SIG-M5 treated with dmso at 0.1 percent for 504 hours (cell line): ENCODE results near the gene LY9.

Experiments
- DNase-seq: peaks from one replicate; lab custom pipeline; 2025; ENCODE audit not compliant: unreplicated experiment; lab: John Stamatoyannopoulos, UW

The LY9 gene

GRCh38 chr1:160795951-160796383 lies at the start of gene LY9:
LY9 (plus strand) TSS chr1:160796174; CDS start chr1:160796188, 14 bp downstream.
- DNase-seq: peak; percentile 88

GRCh38 chr1:160746836-160747500 lies 49.0 kb upstream of the LY9 start:
- no peak for DNase-seq

- DNase-seq: no peak
Measured at GRCh38 chr1:160747717-160748116, 48.3 kb upstream of the LY9 start.

- no peak for DNase-seq
Measured at GRCh38 chr1:160748181-160748877, 47.6 kb upstream of the LY9 start.

- peak; percentile 37 for DNase-seq
Measured at GRCh38 chr1:160748878-160749269, 47.1 kb upstream of the LY9 start.

- DNase-seq: no peak
Measured at GRCh38 chr1:160750608-160751007, 45.4 kb upstream of the LY9 start.

GRCh38 chr1:160752406-160752805 lies 43.6 kb upstream of the LY9 start:
- no peak for DNase-seq

GRCh38 chr1:160752924-160753323 lies 43.0 kb upstream of the LY9 start:
- DNase-seq: no peak

- no peak for DNase-seq
Measured at GRCh38 chr1:160753594-160753993, 42.4 kb upstream of the LY9 start.

GRCh38 chr1:160755461-160755860 lies 40.5 kb upstream of the LY9 start:
- no peak for DNase-seq

GRCh38 chr1:160755911-160756848 lies 39.8 kb upstream of the LY9 start:
- DNase-seq: no peak

- no peak for DNase-seq
Measured at GRCh38 chr1:160756849-160757201, 39.1 kb upstream of the LY9 start.

GRCh38 chr1:160758521-160758920 lies 37.5 kb upstream of the LY9 start:
- no peak for DNase-seq

- DNase-seq: no peak
Measured at GRCh38 chr1:160759740-160760139, 36.2 kb upstream of the LY9 start.

GRCh38 chr1:160761046-160761445 lies 34.9 kb upstream of the LY9 start:
- DNase-seq: no peak

GRCh38 chr1:160761886-160762285 lies 34.1 kb upstream of the LY9 start:
- DNase-seq: no peak

GRCh38 chr1:160763993-160764392 lies 32.0 kb upstream of the LY9 start:
- no peak for DNase-seq

- no peak for DNase-seq
Measured at GRCh38 chr1:160767395-160768294, 28.3 kb upstream of the LY9 start.

- peak; percentile 50 for DNase-seq
Measured at GRCh38 chr1:160768295-160768657, 27.7 kb upstream of the LY9 start.

- DNase-seq: no peak
Measured at GRCh38 chr1:160772331-160772730, 23.6 kb upstream of the LY9 start.

GRCh38 chr1:160773093-160773492 lies 22.9 kb upstream of the LY9 start:
- no peak for DNase-seq
